Neural cell (in vitro differentiated cells): Measurements from ENCODE around the gene SULF2.

Source experiments
- CTCF ChIP-seq: fragments of 450-650 bp; IDR thresholded peaks from 2 replicates; pipeline ENCODE4 v1.5.1; 2014; ENCODE audit warnings: antibody characterized with exemption, mild to moderate bottlenecking, moderate library complexity; ENCODE audit not compliant: poor library complexity, severe bottlenecking
- EZH2 ChIP-seq: fragments of 200-600, 300-800 bp; shearing (Covaris generic), sonication (generic); IDR thresholded peaks from 2 replicates; pipeline ENCODE4 v1.6.1; 2014; ENCODE audit warnings: antibody characterized with exemption, low read length, borderline replicate concordance, mild to moderate bottlenecking; ENCODE audit not compliant: insufficient read depth, poor library complexity, severe bottlenecking
- MXI1 ChIP-seq: fragments of 450-650 bp; conservative IDR thresholded peaks from 2 replicates; pipeline ENCODE4 v1.6.1; 2014; ENCODE audit warnings: antibody characterized with exemption, mild to moderate bottlenecking; ENCODE audit not compliant: poor library complexity, severe bottlenecking
- POLR2AphosphoS5 ChIP-seq: IDR thresholded peaks from 2 replicates; pipeline ENCODE4 v1.6.1; 2012
- RAD21 ChIP-seq: fragments of 450-650 bp; conservative IDR thresholded peaks from 2 replicates; pipeline ENCODE4 v1.6.1; 2014; ENCODE audit warnings: antibody characterized with exemption, mild to moderate bottlenecking, moderate library complexity
- REST ChIP-seq: IDR thresholded peaks from 2 replicates; pipeline ENCODE4 v1.6.1; 2012; ENCODE audit warnings: borderline replicate concordance
- SMC3 ChIP-seq: fragments of 450-650 bp; conservative IDR thresholded peaks from 2 replicates; pipeline ENCODE4 v1.6.1; 2014; ENCODE audit warnings: antibody characterized with exemption, mild to moderate bottlenecking, moderate library complexity; ENCODE audit not compliant: poor library complexity
- TAF1 ChIP-seq: IDR thresholded peaks from 2 replicates; pipeline ENCODE4 v1.6.1; 2012; ENCODE audit warnings: low read depth

- no peak for TF ChIP-seq TAF1
- TF ChIP-seq CTCF = no peak
- no peak for TF ChIP-seq EZH2
- no peak for TF ChIP-seq REST
- TF ChIP-seq MXI1 = no peak
- no peak for TF ChIP-seq POLR2AphosphoS5
- TF ChIP-seq RAD21 = no peak
- TF ChIP-seq SMC3 = no peak
Measured at GRCh38 chr20:47691625-47692024, 93.7 kb downstream of the SULF2 start.
